NCI-H187 treated with DMSO at 0.1 percent for 48 hours (cell line): ENCODE measurements around the gene SUPT3H.

Experiments used
- DNase-seq: peaks from one replicate; lab custom pipeline; 2025; lab: John Stamatoyannopoulos, UW

Gene SUPT3H

GRCh38 chr6:44833248-44833647 is 544.5 kb downstream of the SUPT3H start:
- no peak for DNase-seq

GRCh38 chr6:44831002-44831610 is 546.6 kb downstream of the SUPT3H start:
- no peak for DNase-seq

DNA sequence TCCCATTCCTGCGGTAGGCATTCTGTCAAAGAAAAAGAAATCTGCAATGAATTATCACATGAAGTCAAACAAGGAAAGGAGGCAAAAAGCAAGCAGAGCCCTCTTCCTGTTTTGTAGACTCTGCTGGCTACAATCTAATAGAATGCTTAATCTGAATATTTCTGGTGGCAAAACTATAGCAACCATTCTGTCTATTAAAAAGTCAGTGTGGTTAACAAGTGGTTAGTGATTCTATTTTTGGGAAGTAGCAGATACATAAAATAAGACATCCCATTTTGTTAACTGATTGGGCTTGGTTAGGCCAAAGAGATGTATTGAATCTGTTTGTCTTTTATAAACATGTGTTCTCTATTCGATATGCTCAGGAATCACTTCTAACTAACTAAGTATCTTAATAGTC is 547.9 kb downstream of the SUPT3H start:
- no peak for DNase-seq

DNA sequence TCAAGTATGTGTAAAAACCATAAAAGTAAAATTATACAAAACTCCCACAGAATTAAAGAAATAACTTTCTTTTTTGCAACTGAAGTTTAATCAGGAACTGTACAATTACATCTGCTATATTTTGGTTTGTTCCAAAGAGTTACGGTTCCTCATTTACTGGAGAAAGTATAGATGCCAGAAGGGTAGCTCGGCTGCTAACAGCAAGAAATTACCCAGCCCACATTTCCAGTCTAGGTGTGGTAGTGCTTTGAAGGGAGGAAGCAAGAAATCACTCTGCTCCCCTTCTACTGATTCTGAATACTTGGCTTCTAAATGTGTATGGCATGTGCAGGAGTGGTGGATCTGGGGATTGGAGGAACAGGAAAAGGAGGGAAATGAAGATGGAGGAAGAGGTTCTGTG is 549.0 kb downstream of the SUPT3H start:
- DNase-seq: no peak

- no peak for DNase-seq
Observed at GRCh38 chr6:44826025-44826676, 551.6 kb downstream of the SUPT3H start.

DNA sequence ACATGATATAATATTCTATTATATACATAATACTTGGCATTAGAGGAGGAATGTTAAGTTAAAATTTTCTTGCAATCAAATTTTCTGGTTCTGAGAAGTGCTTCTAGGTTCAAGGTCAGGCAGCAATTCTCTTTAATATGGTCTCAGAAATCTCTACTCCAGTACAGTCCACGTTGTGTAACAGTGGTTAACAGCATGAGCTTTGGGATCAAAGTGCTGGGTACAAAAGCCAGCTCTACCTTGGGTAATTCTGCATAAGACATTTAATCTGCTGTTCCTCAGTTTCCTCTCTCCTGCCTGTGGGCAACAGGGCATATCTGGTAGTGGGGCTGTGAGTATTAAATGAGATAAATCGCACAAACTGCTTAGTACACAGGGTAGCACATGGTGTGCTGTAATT is 552.5 kb downstream of the SUPT3H start:
- no peak for DNase-seq

DNA sequence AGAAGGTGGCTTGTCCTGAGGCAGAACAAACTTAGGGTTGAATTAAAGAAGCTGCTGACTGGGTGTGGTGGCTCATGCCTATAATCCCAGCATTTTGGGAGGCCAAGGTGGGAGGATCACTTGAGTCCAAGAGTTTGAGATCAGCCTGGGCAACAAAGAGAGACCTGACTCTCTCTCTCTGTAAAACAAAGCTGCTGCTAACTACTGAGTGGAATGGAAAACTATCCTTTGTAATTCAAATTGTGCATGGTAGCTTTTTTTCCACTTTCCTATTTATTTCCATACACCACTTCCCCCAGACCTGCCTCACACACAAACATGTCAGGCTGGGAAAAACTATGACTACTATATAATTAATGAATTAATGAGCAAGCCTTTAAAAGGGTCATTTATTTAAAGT is 553.2 kb downstream of the SUPT3H start:
- DNase-seq: no peak

DNA sequence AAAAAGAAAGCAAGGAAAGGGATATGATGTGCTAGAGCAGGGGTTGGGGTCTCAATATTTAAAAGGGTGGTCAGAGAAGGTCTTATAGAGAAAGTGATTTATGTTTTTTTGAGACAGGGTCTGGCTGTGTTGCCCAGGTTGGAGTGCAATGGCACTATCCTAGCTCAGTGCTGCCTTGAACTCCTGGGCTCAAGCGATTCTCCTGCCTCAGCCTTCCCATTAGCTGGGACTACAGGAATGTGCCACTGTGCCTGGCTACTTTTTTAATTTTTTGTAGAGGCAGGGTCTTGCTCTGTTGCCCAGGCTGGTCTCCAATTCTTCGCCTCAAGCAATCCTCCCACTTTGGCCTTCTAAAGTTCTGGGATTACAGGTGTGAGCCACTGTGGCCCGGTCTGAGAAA is 557.0 kb downstream of the SUPT3H start:
- DNase-seq: no peak

GRCh38 chr6:44820321-44820720 is 557.4 kb downstream of the SUPT3H start:
- no peak for DNase-seq

- DNase-seq: no peak
Observed at GRCh38 chr6:44811456-44811855, 566.3 kb downstream of the SUPT3H start.

DNA sequence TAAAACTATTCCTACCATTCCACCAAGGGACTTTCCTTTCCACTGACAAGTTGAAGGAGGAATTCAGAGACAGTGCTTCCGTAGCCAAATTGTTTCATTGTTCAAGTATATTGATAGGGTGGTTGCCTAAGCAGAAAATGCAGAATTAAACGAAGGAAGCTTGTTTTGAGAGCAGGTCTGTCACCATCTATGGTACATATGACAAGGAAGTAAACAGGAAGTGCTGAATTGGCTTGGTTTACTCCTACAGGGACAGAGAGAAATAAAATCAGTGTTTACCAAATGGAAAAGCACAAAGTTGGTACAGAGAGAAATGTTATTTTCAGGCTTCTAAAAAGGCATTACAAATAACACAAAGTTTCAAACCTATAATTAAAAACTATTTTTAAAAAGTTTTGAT is 568.5 kb downstream of the SUPT3H start:
- no peak for DNase-seq

DNA sequence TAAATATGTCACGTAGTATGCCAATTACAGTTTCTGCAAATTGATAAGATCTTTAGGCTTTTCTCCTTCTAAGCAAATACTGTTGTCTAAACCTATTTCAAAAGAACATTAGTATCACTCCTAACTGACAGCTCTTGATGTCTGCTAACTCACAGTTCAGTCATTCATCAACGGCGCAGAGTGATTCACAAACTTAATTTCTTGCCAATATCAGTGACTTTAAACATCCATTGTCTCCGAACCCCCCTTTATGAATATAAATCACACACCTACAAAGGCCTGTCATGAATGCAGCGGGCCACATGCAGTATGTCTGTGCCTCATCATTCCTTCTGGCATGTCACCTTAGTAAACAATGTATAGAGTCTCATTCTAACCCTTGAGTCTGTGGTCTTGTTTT is 569.6 kb downstream of the SUPT3H start:
- no peak for DNase-seq

- no peak for DNase-seq
Observed at GRCh38 chr6:44806656-44807055, 571.1 kb downstream of the SUPT3H start.

GRCh38 chr6:44805238-44805846 is 572.4 kb downstream of the SUPT3H start:
- DNase-seq: no peak

DNA sequence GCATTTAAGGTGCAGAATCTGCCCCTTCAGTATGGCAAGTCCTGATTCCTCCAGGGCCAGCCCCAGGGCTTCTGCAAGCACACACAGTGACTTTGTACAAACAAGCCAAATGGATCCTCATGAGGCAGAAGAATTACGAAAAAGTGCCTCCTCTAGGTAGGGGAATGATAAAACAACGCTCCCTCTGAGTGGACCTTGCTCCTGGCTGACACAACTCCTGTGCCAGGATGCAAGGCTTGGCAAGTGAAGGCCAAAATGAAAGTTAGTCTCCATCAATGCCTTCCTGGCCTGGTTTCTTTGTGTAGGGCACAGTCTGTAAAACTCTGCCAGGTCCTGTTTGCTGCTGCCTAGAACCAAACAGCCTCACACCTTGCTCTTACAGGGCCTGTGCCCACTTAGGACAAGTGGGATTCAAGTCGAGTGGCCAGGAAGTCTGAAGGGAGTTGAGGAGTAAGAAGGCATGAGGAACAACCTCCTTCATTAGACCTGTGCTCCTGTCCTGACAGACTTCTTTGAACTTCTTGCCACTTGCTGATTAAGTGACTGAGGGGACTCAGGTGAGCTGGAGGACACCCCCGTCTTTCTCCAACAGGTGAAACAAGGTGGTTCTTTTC is 573.1 kb downstream of the SUPT3H start:
- no peak for DNase-seq

- no peak for DNase-seq
Observed at GRCh38 chr6:44804016-44804415, 573.7 kb downstream of the SUPT3H start.

DNA sequence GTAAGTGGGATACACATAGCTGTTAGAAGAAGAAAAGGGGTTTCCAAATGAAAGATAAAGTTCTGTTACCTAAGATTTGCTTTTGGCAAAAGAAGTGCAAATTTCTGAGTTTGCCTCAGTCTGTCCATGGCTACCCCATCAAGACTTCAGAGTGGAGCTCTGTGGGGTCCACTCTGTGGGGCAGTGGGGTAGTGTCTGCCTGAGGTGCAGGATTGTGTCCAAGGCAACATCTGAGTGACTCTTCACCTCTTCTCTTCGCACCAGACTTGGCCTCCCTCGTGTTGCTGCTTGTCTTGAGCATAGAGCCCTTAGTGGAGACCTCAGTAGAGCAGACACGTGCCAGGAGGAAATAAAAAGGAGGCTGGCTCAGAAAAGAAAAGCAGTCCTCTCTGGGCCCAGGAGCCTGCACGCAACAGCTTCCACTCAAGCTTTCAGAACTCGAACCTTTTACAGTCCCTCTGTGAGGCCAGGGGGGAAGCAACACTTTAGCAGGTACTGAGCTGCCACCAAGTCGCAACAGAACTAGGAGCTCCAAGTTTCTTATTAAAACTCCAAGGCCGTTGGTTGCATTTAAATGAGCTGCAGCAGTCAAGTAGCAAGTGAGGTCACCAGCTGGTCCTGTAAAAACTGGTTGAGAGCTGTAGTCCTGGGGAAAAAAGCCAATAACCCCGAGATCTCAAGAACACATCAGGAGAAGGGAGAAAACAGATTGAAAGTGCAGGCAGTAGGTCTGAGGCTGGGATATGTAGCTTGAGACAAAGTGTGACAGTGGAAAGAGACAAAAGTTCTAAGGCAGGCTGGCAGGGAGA is 576.7 kb downstream of the SUPT3H start:
- DNase-seq: no peak

GRCh38 chr6:44800171-44800783 is 577.5 kb downstream of the SUPT3H start:
- DNase-seq: no peak

- DNase-seq: no peak
Observed at GRCh38 chr6:44797746-44798145, 580.0 kb downstream of the SUPT3H start.

- DNase-seq: no peak
Observed at GRCh38 chr6:44795326-44795725, 582.4 kb downstream of the SUPT3H start.

- no peak for DNase-seq
Observed at GRCh38 chr6:44789806-44790205, 587.9 kb downstream of the SUPT3H start.

DNA sequence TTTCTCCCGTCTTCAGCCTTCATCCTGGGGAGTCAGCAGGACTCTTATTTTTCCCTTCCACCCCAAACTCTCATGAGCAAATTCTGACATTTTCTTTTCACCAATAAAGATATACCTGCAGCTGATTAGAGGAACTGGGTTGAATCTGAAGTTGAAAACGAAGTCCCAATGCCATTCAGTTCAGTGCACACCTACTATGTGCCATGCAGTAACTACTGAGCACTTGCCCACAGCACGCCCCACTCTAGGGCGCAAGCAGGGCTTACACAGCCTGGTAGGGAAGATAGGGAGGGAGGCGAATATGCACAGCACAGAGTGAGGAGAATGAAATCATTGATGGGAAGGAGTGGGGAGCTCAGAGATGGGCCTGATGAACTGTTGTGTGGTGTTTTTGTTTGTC is 588.7 kb downstream of the SUPT3H start:
- no peak for DNase-seq
